Activated B cell treated with CpG ODN at 0.5 μM for 24 hours (primary cell): Measurements from ENCODE around the gene CTSH. TPM values are rescaled to one million over a fixed set of nuclear protein-coding genes. Genes with fewer than 3 reads are reported as not detected.
"Not testable (repeated sequence)": the region's sequence is repeated elsewhere in the genome, so short reads cannot be mapped to it uniquely, and the experiment has no call there.

Experiments used
- ATAC-seq: fragments of 200-7000 bp; cut with Tn5 transposase; one replicate; pipeline ENCODE4 v1.10.0; 2021; ENCODE audit warnings: low read depth, mild to moderate bottlenecking, moderate library complexity
- CTCF ChIA-PET: fragments of 350-600 bp; sonication (Branson Sonifier 250); formaldehyde crosslinking; loops from one replicate; lab custom pipeline; 2021; ENCODE audit warnings: antibody characterized with exemption; lab: Charles Lee
- POLR2A ChIA-PET: fragments of 350-600 bp; sonication (Branson Sonifier 250); formaldehyde crosslinking; loops from one replicate; lab custom pipeline; 2021; ENCODE audit warnings: antibody characterized with exemption; lab: Charles Lee
- DNase-seq: peaks from one replicate; pipeline ENCODE4 v3.0.0; 2022
- H3K27ac Mint-ChIP-seq: one replicate; pipeline ENCODE4 v1.8.0; 2020; ENCODE audit warnings: mixed read lengths
- H3K27me3 Mint-ChIP-seq: one replicate; pipeline ENCODE4 v1.8.0; 2021; ENCODE audit warnings: mixed read lengths
- H3K36me3 Mint-ChIP-seq: one replicate; pipeline ENCODE4 v1.8.0; 2021; ENCODE audit warnings: low read depth, mixed read lengths
- H3K4me1 Mint-ChIP-seq: one replicate; pipeline ENCODE4 v1.8.0; 2021; ENCODE audit warnings: mixed read lengths
- H3K4me3 Mint-ChIP-seq: one replicate; pipeline ENCODE4 v1.8.0; 2020; ENCODE audit warnings: mild to moderate bottlenecking, mixed read lengths
- H3K9me3 Mint-ChIP-seq: one replicate; pipeline ENCODE4 v1.8.0; 2020; ENCODE audit warnings: mixed read lengths
- intact Hi-C: fragments of 100-400 bp; cut with micrococcal nuclease; formaldehyde crosslinking; loops from one replicate; pipeline ENCODE4 v1.15.1; 2024
- total RNA-seq: library from RNA; stranded (reverse); gene quantifications from 2 replicates; pipeline ENCODE4 v1.2.3, GENCODE V29; 2022
- TF ChIP-seq, protein P1 (sequence below): fragments of 200-600 bp; IDR thresholded peaks from one replicate; pipeline ENCODE4 v1.8.0; 2022; ENCODE audit warnings: antibody characterized with exemption, mild to moderate bottlenecking

Gene CTSH
- total RNA-seq, 1 donor from 2014 or later, result 762 TPM

DNA sequence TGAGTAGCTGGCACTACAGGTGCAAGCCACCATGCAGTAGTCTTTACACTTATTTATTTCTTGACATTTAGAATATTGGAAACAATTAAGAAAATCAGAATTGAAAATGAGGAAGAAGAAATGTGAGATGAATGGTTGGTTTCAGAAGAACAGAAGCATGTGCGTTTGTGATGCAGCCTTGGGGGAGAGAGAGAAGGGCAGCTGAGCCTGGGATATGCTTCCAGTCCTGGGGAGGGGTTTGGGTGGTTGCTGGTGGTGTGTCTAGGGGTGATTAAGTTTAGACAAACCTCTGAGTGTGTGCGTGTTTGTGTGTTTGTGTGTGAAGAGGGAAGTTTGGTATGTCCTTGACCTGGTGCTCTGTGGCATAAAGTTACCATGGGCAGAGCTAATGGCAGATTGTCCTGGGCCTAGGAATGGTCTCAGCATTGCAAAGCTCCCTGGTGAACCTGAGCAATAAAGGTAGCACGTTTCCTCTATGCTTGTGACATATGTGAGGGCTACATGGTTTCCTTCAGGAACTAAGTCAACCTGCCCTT lies 35.6 kb downstream of the CTSH start:
- ChIA-PET POLR2A (interaction anchor here (1.7 to 4.1 kb wide), 4 partner anchors 36 to 275 kb away, joined by 4 to 24 read pairs (median 6); partner anchors contain the start of gene MORF4L1), CTCF (interaction anchor here (1.0 to 9.6 kb wide), 13 partner anchors 12 to 280 kb away, joined by 3 to 151 read pairs (median 8); partner anchors contain the start of gene CTSH)
- Mint-ChIP-seq H3K4me3 (no peak overlapping the region), H3K9me3 (no peaks in the 10 kb centered on the region), H3K4me1 (peaks cover 21% of the 10 kb centered on the region), H3K36me3 (peaks cover 76% of the 10 kb centered on the region), H3K27ac (peak overlapping the region; percentile 24), H3K27me3 (no peaks in the 10 kb centered on the region)
- DNase-seq, result no peak
- intact Hi-C loops, result loop anchor here (1.0 kb wide), 4 partner anchors 70 to 275 kb away; no protein-coding TSS in a partner anchor
- ATAC-seq, result peak; percentile 13
- TF ChIP-seq, protein P1, sequence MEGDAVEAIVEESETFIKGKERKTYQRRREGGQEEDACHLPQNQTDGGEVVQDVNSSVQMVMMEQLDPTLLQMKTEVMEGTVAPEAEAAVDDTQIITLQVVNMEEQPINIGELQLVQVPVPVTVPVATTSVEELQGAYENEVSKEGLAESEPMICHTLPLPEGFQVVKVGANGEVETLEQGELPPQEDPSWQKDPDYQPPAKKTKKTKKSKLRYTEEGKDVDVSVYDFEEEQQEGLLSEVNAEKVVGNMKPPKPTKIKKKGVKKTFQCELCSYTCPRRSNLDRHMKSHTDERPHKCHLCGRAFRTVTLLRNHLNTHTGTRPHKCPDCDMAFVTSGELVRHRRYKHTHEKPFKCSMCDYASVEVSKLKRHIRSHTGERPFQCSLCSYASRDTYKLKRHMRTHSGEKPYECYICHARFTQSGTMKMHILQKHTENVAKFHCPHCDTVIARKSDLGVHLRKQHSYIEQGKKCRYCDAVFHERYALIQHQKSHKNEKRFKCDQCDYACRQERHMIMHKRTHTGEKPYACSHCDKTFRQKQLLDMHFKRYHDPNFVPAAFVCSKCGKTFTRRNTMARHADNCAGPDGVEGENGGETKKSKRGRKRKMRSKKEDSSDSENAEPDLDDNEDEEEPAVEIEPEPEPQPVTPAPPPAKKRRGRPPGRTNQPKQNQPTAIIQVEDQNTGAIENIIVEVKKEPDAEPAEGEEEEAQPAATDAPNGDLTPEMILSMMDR, result no peak

DNA sequence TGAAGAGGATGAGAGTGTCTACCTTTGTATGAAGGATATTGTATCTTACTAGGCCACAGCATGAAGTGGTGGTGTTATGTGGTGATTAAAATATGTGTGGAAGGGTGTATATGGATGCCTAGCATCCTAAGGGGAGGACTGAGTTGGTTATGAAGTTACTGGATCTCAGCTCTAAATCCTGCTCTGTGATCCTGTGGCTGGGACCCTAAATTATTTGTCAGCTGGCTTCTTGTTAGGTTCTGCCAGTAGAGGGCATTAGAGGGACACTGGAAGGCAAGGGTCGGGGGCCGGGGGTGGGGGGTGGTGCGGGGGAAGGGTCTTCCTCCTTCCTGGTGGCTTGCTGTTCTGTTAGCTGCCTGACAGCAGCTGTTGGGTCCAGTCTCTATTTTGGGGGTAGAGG lies 37.3 kb downstream of the CTSH start:
- DNase-seq (no peak), ATAC-seq (no peak)
- intact Hi-C loops, result no loop called here
- Mint-ChIP-seq H3K9me3 (no peaks in the 10 kb centered on the region), H3K27ac (peak overlapping the region; percentile 27), H3K4me3 (no peak overlapping the region), H3K4me1 (peaks cover 21% of the 10 kb centered on the region), H3K36me3 (peaks cover 78% of the 10 kb centered on the region), H3K27me3 (no peaks in the 10 kb centered on the region)
- ChIA-PET CTCF (interaction anchor here (0.9 to 9.6 kb wide), 7 partner anchors 15 to 274 kb away, joined by 3 to 151 read pairs (median 14); no protein-coding TSS in a partner anchor), POLR2A (interaction anchor here (0.6 to 4.1 kb wide), 3 partner anchors 118 to 278 kb away, joined by 6 to 24 read pairs (median 11); no protein-coding TSS in a partner anchor)
- TF ChIP-seq, protein P1, result no peak

- H3K36me3 Mint-ChIP-seq, result peaks cover 79% of the 10 kb centered on the region
- H3K27ac Mint-ChIP-seq, result no peak overlapping the region
- H3K4me1 Mint-ChIP-seq, result peaks cover 21% of the 10 kb centered on the region
- no peak overlapping the region for H3K4me3 Mint-ChIP-seq
- POLR2A ChIA-PET, result no interaction called here
- TF ChIP-seq, protein P1, result no peak
- DNase-seq, result no peak
- H3K9me3 Mint-ChIP-seq, result no peaks in the 10 kb centered on the region
- ATAC-seq, result no peak
- CTCF ChIA-PET, result interaction anchor here (4.0 to 9.6 kb wide), 3 partner anchors 100 to 276 kb away, joined by 22 to 151 read pairs (median 143); no protein-coding TSS in a partner anchor
- intact Hi-C loops, result no loop called here
- H3K27me3 Mint-ChIP-seq, result no peaks in the 10 kb centered on the region
Measured at GRCh38 chr15:78906316-78906620, 38.6 kb downstream of the CTSH start.

DNA sequence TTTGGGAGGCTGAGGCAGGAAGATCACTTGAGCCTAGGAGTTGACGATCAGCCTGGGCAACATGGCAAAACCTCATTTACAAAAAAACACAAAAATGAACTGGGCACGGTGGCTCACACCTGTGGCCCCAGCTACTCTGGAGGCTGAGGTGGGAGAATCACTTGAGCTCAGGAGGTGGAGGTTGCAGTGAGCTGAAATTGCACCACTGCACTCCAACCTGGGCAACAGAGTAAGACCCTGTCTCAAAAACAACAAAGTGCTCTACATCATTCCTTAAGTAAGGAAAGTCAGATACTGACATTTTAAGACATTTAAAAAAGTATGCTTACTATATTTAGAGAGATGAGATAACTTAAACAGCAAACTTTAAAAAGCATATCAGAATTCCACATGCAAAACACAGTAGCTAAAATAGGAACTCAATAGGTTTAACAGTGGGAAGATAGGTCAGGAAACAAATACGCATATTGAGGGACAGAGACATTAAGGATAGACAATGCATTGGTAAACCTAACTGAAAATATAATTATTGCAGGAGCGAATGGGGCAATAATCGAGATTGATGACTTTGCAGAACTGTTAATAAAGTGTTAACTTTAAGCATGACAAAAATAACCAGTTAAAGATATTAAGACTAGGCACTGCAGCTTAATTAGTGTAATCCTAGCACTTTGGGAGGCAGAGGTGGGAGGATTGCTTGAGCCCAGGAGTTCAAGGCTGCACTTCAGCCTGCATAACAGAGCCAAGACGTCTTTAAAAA lies 40.1 kb downstream of the CTSH start:
- no peaks in the 10 kb centered on the region for H3K27me3 Mint-ChIP-seq
- peaks cover 79% of the 10 kb centered on the region for H3K36me3 Mint-ChIP-seq
- ATAC-seq (no peak), DNase-seq (no peak)
- intact Hi-C loops, result no loop called here
- no peaks in the 10 kb centered on the region for H3K9me3 Mint-ChIP-seq
- POLR2A ChIA-PET, result no interaction called here
- CTCF ChIA-PET, result interaction anchor here (1.2 to 9.6 kb wide), 2 partner anchors 121 to 280 kb away, joined by 4 to 151 read pairs; no protein-coding TSS in a partner anchor
- no peak overlapping the region for H3K27ac Mint-ChIP-seq
- H3K4me1 Mint-ChIP-seq, result peaks cover 16% of the 10 kb centered on the region
- H3K4me3 Mint-ChIP-seq, result no peak overlapping the region
- TF ChIP-seq, protein P1, result no peak

DNA sequence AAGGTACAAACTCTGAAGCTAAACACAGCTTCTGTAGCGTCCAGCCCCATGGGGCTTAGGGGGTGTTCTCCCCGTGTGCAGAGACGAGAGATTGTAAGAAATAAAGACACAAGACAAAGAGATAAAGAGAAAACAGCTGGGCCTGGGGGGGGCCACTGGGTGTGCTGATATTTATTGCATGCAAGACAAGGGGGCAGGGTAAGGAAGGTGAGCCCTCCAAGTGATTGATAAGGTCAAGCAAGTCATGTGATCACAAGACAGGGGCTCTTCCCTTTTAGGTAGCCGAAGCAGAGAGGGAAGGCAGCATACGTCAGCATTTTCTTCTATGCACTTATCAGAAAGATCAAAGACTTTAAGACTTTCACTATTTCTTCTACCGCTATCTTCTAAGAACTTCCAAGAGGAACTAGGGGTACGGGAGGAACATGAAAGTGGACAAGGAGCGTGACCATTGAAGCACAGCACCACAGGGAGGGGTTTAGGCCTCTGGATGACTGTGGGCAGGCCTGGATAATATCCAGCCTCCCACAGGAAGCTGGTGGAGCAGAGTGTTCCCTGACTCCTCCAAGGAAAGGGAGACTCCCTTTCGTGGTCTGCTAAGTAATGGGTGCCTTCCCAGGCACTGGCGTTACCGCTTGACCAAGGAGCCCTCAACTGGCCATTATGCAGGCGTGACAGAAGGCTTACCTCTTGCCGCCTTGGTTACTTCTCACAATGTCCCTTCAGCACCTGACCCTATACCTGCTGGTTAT lies 42.4 kb downstream of the CTSH start:
- intact Hi-C loops, H3K4me1 Mint-ChIP-seq, H3K9me3 Mint-ChIP-seq, H3K27me3 Mint-ChIP-seq, ATAC-seq, DNase-seq, H3K4me3 Mint-ChIP-seq: not testable (repeated sequence)
- peaks cover 87% of the 10 kb centered on the region for H3K36me3 Mint-ChIP-seq
- peak overlapping the region; percentile 59 for H3K27ac Mint-ChIP-seq
- CTCF ChIA-PET, result interaction anchor here (0.6 to 0.8 kb wide), 3 partner anchors 22 to 89 kb away, joined by 3 to 5 read pairs (median 4); no protein-coding TSS in a partner anchor
- POLR2A ChIA-PET, result interaction anchor here (0.7 kb wide), 1 partner anchor 121 kb away, joined by 5 read pairs; no protein-coding TSS in a partner anchor

DNA sequence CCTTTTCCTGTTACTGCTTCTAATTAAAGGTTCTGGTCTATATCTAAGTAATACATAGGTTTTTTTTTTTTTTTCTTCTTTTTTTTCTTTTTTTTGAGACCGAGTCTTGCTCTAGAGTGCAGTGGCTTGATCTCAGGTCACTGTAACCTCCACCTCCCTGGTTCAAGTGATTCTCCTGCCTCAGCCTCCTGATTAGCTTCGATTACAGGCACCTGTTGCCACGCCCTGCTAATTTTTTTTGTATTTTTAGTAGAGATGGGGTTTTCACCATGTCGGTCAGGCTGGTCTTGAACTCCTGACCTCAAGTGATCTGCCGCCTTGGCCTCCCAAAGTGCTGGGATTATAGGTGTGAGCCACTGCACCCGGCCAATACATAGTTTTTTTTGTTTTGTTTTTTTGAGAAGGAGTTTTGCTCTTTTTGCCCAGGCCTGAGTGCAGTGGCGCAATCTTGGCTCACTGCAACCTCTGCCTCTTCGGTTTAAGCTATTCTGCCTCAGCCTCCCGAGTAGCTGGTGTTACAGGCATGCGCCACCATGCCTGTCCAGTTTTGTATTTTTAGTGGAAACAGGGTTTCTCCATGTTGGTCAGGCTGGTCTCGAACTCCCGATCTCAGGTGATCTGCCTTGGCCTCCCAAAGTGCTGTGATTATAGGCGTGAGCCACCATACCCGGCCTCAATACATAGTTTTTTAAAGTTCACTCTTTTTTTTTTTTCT lies 43.9 kb downstream of the CTSH start:
- intact Hi-C loops, H3K9me3 Mint-ChIP-seq, H3K4me1 Mint-ChIP-seq, H3K27me3 Mint-ChIP-seq, ATAC-seq, DNase-seq, CTCF ChIA-PET, POLR2A ChIA-PET, H3K4me3 Mint-ChIP-seq, H3K27ac Mint-ChIP-seq: not testable (repeated sequence)
- peaks cover 87% of the 10 kb centered on the region for H3K36me3 Mint-ChIP-seq
